HG03558 (cell line): ENCODE results near the gene FAM149A.

Experiments
- ATAC-seq: cut with Tn5 transposase; IDR thresholded peaks from one replicate; pipeline ENCODE4 v1.9.1; 2021; ENCODE audit warnings: moderate number of reproducible peaks; ENCODE audit not compliant: unreplicated experiment; ENCODE audit errors: extremely low read depth

Gene FAM149A

DNA sequence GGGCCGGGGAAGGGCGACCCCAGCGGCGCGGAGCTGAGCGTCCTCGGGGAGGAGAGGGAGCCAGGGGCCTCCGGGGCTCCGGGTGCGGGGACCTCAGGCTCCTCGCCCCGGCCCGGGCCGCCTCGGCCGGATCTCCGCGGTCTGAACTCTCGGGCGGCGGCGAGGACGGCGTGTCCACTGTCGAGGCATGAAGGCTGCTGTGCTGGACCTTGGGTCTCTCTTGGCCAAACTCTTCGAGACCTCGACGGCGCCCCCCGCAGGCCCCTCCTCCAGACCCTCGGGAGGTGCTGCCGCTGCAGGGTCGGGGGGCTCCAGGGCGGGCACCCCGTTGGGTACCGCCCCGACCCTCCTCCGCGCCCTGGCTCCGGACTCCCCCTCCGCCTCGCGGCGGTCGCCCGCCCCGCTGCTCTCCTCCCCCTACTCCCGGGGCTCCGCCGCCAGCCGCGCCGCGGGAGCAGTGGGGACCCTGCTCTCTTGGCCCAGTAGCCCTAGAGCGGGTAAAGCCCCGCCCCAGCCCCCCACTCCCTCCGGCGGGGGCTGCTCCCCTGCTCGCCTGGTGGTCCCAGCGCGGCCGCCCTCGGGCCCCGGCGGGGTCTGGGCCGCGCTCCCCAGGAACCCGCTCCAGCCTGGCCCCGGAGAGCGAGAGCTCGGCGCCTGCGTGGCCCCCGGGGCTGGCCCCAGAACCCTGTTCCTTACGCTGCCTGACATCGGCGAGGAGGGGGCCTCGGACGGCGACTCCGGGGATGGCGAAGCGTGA, 564 bp downstream of the FAM149A start:
- no peak for ATAC-seq

DNA sequence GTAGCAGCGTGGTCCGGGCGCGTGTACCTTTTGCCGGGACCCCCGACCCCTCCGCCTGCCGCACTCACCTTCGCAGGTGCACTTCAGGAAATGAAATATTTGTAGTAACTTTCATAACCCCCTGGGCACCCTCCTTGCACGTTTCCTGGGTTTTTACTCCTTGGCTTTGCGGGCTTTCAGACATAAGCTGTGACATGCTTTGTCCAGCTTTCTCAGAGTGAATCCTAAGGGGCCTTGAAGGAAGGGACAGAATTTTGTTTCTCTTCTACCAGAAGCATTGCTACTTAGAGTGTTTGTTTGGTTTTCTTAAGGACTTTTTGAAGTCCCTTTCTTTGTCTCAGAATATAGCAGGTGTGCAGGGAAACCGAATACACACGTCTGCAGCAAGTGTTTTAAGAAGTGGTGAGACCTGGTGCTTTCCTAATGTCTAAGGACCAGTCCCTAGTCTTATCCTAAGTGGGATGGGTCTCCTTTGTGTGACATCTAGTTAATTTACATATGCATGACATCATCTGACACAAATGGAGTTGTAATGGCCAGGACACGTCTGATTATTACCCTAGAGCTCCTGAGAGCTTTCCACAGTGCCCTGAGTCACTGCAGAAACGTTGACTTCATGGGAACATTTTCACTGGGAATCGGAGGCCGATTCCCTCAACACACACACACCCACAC, 1.3 kb downstream of the FAM149A start:
- no peak for ATAC-seq

DNA sequence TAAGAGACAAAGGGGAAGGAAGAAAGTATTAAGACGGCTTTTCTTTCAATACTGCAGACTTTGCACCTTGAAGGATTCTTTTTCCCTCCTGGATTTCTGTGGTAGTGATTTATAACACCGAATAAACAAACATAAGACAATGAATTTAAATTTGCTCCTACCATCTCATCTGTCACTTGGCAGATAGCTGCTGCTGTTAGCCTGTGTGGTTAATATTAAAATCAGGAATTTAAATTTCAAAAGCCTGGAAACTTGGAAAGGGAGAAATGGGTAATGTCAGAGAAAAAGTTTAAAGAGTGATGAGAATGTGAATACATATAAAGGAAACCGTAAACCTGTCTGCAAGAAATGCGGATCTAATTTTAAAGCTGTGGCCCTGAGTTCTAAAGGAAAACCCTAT, 3.4 kb downstream of the FAM149A start:
- no peak for ATAC-seq

DNA sequence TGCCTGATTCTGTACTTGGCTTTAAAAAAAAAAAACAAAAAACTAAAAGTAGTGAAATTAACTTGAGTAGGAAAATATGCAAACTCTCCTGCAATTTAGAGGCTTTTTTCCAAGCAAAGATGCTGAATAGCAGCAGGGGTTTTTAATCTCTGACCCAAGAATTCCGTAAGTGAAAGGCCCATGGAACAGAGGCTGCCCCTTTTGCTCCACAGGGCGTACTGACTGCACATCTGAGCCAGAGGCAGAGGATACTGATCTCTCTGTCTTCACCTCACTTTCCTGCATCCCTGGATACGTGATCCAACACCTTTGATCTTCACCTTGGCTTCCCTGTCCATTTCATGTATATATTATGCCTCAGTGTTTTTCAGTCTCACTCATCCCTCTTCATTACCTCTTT, 3.9 kb downstream of the FAM149A start:
- ATAC-seq = no peak

DNA sequence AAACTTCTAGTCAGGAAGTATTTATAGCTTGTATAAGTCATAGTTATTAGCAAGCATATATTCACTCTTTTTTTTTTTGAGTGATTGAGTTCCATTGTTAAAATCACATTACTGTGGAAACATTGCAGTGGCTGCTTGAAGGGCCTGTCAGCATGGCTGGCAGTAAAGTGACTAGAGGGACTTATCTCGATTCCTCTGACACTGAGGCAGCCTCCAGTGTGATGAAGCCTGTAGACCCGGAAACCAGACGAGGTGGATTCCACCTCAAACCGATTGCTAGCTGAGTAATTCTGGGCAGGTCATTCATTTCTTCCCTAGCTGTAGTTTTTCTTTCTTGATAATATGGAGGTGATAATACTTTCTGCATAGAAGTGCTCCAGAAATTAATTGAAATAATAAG, 4.7 kb downstream of the FAM149A start:
- no peak for ATAC-seq

DNA sequence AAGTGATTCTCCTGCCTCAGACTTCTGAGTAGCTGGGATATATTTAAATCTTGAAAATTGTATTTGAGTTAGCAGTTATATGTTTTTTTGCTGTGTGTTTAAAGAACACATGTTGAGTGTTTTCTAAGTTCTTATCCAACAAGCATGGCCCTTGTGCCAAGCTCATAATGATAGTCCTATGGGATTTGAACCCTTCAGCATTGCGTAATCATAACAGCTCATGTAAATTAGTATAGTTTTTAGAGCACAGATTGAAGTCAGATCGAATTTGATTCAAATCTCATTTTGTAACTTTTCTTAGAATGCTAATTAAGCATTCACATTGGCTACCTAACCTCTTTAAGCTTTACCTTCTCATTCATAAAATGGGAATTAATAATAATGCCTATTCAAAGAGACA, 12.2 kb downstream of the FAM149A start:
- no peak for ATAC-seq

DNA sequence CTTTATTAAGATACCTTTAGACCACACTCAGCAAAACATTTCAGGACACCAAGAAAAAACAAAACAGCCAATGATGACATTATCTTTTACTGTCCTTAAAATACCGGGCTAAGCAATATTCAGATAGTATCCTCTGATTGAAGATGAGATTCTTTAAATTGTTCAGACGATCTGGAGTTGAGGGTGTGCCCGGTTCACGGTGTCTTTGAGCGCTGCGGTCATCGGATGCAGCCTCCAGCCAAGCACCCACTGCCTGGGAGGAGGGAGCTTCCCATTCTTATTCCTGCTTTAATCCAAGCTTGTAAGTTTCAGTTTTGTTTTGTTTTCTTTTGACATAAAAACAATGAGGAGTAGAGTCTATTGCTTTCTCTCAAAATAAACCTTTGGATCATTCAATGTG, 14.1 kb downstream of the FAM149A start:
- no peak for ATAC-seq

DNA sequence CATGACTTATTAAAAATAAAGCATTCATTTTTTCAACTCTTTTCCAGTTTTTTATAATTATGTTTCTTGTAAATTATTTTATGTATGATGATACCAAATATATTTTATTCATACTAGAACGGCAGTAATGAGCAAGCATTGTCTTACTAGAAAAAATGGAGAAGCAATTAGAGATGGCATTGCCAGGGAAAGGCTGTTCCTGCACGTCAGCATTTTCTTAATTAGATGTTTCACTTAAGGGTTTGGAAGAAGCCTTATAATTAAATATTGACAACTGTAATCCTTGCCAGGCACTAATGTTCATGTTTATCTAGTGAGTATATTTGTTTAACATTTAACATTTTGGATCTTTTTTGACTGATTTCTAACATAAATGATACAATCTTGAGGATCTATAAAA, 16.6 kb downstream of the FAM149A start:
- ATAC-seq = no peak

DNA sequence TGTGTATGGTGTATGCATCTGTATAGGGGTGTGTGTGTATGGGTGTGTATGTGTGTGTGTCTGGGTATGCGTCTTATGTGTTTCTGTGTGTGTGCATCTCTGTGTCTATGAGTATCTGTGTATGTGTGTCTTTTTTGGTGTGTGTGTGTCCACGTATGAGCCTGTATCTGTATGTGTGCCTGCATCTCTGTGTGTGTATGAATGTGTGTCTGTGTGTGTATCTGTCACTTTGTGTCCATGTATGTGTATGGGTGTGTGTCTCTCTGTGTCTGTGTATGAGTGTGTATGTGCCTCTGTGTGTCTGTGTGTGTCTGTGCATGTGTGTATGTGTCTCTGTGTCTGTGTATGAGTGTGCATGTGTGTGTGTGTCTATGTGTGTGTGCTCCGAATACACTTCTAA, 24.3 kb downstream of the FAM149A start:
- no peak for ATAC-seq

DNA sequence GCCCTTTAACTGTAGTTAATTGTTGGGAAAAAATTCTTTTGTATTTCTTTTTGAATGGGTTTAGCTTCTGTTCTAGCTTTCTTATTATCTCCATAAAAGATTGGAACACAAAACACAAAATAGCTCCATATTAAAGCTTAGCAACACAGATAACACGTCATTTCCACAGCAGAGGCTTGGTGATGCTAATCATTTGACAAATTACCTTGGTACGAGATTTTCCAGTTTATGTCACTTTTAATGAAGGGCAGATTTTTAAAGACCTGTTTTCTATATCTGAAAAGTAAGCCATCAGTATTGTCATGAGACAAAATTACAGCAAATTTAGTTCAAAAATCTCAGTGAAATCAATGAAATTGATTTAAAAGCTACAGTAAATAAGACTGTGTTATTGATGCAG, 27.4 kb downstream of the FAM149A start:
- no peak for ATAC-seq

DNA sequence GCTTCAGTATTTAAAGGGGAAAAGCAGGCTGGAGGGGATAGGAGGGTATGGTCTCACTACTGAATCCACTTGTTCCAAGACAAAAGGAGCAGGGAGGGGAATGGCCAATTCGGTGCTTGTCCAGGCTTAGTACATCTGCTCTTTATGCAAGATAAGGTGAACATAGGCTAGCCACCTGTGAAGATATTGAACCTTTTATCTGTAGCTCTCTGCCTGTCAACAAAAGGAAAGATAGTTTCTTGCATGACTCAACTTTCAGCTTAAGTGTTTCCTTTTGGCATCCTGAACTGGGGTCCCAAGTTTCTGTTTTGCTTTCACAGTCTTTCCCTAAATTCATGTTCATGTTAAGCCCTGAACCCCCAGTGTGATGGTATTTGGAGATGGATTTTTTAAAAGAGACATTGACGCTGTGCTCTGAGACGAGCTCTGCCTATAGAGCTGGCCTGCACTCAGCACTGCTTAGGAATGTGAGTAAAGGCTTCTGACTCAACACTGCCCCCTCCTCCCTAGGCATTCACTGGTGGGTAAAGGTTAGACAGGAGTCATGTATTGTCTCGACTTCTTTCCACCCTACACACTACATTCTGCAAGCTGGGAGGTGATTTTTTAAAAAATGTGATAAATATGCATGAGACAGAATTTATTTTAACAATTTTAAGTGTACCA, 28.2 kb downstream of the FAM149A start:
- ATAC-seq = no peak

DNA sequence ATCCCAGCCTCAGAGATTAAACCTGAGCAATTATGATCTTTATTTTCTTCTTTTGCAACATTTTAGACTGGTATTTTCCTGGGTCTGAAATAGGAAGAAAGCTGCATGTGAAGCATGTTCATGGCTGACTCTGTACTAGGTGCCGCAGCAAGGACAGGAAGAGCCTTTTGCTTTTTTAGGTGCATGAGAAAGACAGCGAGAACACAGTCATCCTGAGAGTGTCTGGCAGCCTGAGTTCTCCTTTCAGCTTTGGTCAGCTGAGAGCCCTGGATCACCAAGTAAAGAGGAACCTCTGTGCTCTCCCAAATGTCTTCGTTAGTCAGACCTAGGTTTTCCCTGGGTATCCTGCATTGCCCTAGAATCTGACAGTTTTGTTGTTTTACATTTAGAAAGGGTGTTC, 29.8 kb downstream of the FAM149A start:
- peak; percentile 100 for ATAC-seq

DNA sequence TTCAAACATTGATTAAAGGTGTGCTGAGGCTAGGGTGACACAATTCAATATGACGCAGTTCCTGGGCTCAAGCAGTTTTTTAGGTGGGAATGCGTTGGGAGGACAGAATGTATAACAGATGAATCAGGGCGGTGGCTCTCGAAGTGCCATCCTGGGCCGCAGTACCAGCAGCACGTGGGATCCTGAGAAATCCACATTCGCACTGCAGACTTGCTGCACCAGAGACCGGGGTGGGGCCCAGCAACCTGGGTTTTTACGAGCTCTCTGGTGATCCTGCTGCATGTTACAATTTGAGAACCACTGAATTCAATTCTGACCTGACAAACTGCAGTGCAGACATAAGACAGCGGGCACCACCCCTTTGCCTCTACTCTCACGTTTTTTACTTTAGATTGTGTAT, 30.4 kb downstream of the FAM149A start:
- no peak for ATAC-seq

DNA sequence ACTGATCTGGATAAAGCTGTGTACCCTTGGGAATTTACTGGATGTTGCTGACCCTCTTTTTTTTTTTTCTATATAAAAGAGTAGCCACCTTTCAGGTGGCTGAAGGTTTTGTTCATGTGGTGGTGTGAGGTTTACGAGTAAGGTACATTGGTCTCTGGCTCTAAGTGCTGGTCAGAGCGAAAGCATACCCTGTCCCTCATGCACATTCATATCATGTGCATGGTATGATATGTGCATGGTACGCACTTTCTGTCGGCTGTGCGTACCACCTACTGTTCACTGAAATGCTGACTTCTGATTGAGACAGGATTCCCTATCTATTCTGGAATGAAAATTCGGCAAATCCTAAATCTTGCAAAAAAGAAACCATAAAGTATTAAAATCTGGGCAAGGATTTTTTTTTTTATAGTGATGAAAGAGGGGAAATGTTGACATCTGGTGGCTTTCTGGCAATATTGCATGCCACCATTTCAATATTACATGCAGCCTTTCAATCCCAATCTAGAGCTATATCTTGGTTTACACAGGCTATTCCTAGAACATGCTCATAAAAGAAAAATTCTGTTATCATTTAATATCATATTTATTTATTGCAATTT, 32.8 kb downstream of the FAM149A start:
- no peak for ATAC-seq

DNA sequence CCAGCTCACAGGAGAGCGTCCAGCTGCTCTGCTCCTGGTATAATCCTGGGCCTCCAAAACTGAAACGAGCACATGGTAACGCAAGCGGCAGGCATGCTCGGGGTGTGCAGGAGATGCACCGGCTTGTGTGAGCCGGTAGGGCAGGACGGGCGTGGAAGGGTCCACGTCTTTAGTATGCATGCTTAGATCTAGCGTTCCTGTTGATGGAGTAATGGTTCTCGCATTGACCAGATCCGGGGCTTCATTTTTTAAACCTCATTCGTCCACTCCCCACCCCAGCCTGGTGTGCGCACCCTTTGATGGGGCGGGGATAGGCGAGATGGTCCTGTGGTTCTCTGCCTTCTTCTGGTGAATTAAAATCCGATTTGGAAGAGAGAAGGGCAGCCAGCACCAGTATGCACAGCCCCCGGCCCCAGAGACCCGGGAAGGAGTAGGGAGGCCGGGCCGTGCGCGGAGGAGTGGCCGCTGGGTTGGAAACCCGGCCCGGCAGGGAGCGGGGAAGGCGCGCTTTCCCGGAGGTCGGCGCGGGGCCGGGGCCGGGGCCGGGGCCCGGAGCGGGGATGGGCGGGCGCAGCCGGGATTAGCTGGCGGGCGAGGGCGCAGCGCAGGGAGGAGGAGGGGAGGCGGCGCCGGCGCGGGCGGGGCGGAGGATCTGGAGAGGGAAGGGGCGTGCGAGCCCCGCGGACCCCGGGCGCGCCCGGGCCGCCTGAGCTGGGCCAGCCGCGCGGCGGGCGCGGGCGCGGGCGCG, 39.9 kb downstream of the FAM149A start:
- ATAC-seq = no peak

DNA sequence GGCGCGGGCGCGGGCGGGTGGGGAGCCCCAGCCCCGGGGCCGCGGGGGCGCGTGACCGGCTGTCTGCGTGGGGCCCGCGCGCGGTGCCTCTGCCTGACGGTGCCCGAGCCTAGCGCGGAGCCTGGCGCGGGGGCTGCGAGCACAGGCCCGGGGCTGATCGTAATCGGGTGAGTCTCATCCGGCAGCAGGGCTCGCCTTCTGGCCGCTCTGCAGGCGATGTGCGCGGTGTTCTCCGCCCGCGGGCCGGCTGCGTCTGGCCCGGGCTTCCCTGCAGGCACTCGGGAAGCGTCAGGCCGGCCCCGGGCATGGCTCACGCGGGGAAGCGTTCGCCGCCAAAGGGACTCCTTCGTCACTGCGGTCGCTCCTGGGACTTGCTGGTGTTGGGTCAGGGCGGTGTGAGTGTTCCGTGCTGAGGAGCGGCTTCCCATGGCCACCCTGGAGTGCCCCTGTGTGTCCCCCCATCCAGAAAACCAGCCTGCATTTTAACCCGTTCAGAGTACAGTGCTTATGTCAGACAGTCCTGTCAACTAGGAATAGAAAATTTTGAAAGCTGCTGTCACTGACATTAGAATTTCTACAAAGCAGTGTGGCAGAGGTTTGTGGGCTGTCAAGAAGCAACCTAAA, 40.6 kb downstream of the FAM149A start:
- ATAC-seq = no peak

DNA sequence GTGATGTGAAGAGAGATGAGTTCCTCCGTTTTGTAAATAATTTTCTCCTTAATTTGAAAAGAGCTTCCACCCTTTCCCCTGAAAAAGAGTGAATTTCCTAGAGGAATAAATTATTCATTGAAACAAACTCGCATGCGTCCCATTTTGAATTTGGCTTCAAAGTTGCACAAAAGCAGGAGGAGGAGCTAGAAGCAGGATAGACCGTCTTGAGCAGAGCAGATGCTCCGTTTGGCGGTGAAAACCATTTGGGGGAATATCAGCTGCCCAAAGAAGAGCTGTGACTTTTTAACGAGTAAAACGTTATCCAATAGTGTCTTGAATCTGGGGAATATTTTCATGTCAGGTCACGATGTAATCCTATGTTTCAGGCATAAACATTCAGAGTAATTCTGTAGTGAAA, 42.0 kb downstream of the FAM149A start:
- no peak for ATAC-seq

DNA sequence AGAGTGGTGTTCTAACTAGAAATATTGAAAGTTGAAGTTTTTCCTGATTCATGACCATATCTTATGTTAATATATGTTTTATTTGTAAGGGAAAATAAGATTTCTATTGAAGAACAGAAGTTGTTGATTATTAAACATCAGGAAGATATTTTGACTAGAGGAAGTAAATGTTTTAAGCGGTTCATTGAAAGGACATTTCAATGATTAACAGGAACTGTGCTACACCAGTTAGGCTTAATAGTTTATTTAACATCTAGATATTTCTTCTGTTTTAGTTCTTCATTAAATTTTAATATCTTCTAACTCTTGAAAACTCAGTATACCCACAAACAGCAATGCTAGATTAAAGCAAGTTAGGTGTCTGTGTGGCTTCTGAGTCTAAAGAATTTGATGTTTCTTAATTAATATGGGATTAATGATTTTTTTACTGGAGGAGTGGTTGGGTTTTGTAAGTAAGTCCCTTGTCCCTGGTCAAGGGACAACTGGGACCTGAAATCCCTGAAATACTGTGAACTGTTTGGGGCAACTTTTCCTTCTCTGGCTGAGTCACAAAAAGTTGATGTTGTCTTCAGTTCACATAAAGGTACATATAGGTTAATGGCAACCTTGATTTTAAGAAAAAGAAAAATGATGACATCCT, 44.0 kb downstream of the FAM149A start:
- no peak for ATAC-seq

DNA sequence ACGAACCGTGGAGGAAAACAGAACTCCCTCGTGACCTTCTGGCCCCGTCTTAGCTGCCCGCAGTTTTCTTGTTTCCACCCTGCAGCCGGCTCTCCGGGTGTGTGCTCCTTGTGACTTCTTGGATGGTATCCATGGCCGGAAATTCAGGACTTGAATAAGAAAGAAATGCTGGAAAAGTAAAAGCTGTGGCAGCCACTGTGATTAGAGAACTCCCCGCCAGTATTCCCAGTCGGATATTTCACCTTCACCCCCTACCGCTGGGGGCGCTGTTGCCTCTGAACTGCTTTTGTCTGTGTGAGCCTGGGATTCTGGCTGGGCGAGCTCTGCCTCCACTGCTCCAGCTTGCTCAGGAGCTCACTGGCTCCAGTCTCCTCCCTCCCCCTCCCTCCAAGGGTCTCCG, 45.4 kb downstream of the FAM149A start:
- ATAC-seq = no peak

DNA sequence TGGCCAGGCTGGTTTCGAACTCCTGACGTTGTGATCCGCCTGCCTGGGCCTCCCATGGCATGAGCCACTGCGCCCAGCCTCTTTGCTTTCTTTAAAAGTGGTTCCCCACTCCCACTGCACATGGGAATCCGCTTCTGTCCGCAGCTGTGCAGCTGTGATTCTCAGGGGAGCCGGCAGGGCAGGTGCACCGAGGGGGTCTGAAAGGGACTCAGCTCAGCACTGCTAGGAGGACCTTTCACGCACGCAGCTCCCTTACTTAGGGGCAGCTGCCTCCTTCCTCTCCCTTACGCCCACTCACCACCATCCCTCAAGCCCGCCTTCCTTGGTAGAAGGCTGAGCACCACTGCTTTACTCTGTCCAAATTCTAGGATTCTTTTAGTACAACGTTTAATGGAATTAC, 46.4 kb downstream of the FAM149A start:
- ATAC-seq = no peak
